DND-41 (cell line): ENCODE results near the gene ALS2.

ENCODE experiments used
- EZH2 ChIP-seq: IDR thresholded peaks from 3 replicates; pipeline ENCODE4 v1.6.1; 2012; ENCODE audit warnings: borderline replicate concordance, low read depth, mild to moderate bottlenecking, moderate library complexity, low read length, inconsistent platforms; ENCODE audit not compliant: severe bottlenecking
- TF ChIP-seq, protein P1 (sequence below): IDR thresholded peaks from 2 replicates; pipeline ENCODE4 v1.5.1; 2012; ENCODE audit warnings: borderline replicate concordance, low read length, moderate library complexity, mild to moderate bottlenecking; ENCODE audit not compliant: poor library complexity, severe bottlenecking; ENCODE audit errors: extremely low read depth

- TF ChIP-seq EZH2 = no peak
- TF ChIP-seq, protein P1, sequence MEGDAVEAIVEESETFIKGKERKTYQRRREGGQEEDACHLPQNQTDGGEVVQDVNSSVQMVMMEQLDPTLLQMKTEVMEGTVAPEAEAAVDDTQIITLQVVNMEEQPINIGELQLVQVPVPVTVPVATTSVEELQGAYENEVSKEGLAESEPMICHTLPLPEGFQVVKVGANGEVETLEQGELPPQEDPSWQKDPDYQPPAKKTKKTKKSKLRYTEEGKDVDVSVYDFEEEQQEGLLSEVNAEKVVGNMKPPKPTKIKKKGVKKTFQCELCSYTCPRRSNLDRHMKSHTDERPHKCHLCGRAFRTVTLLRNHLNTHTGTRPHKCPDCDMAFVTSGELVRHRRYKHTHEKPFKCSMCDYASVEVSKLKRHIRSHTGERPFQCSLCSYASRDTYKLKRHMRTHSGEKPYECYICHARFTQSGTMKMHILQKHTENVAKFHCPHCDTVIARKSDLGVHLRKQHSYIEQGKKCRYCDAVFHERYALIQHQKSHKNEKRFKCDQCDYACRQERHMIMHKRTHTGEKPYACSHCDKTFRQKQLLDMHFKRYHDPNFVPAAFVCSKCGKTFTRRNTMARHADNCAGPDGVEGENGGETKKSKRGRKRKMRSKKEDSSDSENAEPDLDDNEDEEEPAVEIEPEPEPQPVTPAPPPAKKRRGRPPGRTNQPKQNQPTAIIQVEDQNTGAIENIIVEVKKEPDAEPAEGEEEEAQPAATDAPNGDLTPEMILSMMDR = no peak
Observed at GRCh38 chr2:201709049-201709448, 71.7 kb downstream of the ALS2 start.
